OCI-LY7 (cell line): ENCODE results near the gene AURKAIP1. TPM values are rescaled to one million over a fixed set of nuclear protein-coding genes. Genes with fewer than 3 reads are reported as not detected.

Experiments
- BruUV-seq: library from RNA; stranded (reverse); fragments of 400-500 nt; replicated peaks from 2 replicates; lab custom pipeline; 2021; lab: Mats Ljungman, UMichigan
- CTCF ChIA-PET: fragments of 300-600 bp; sonication (Branson Sonifier 250); formaldehyde crosslinking; loops from one replicate; lab custom pipeline; 2022; ENCODE audit warnings: antibody characterized with exemption; ENCODE audit not compliant: unreplicated experiment; lab: Charles Lee
- POLR2A ChIA-PET: fragments of 300-600 bp; sonication (Branson Sonifier 250); formaldehyde crosslinking; loops from one replicate; lab custom pipeline; 2022; ENCODE audit warnings: antibody characterized with exemption; lab: Charles Lee
- DNase-seq: peaks from one replicate; pipeline ENCODE4 v3.0.0-alpha.2; 2015; ENCODE audit warnings: low spot score
- H2AFZ ChIP-seq: fragments of 200-600 bp; sonication (generic), shearing (Covaris generic); 2 replicates; pipeline ENCODE4 v1.6.1; 2014; ENCODE audit warnings: mild to moderate bottlenecking, antibody characterized with exemption, low read length, moderate library complexity
- H3K27ac ChIP-seq: fragments of 200-600 bp; sonication (generic); 2 replicates; pipeline ENCODE4 v1.5.1; 2014; ENCODE audit warnings: mixed run types, low read depth, mild to moderate bottlenecking, moderate library complexity, low read length, inconsistent platforms; ENCODE audit not compliant: poor library complexity, severe bottlenecking
- H3K36me3 ChIP-seq: fragments of 200-600 bp; sonication (generic); 2 replicates; pipeline ENCODE4 v1.6.1; 2014; ENCODE audit warnings: mild to moderate bottlenecking, antibody characterized with exemption, low read length, moderate library complexity, mixed read lengths; ENCODE audit not compliant: insufficient read depth
- H3K4me1 ChIP-seq: fragments of 200-600 bp; sonication (generic); 2 replicates; pipeline ENCODE4 v1.5.1; 2014; ENCODE audit warnings: mild to moderate bottlenecking, low read length; ENCODE audit not compliant: insufficient read depth, poor library complexity, severe bottlenecking
- H3K4me2 ChIP-seq: fragments of 200-600 bp; sonication (generic); 2 replicates; pipeline ENCODE4 v1.6.1; 2014; ENCODE audit warnings: mild to moderate bottlenecking, low read length
- H3K4me3 ChIP-seq: fragments of 200-600 bp; sonication (generic); 2 replicates; pipeline ENCODE4 v1.5.1; 2014; ENCODE audit warnings: mild to moderate bottlenecking, low read depth, low read length; ENCODE audit not compliant: poor library complexity, severe bottlenecking
- H3K79me2 ChIP-seq: fragments of 200-600 bp; sonication (generic); 2 replicates; pipeline ENCODE4 v1.6.1; 2016; ENCODE audit warnings: low read depth, mild to moderate bottlenecking, low read length, moderate library complexity, mixed read lengths; ENCODE audit not compliant: insufficient read depth
- H3K9me2 ChIP-seq: fragments of 200-600 bp; sonication (generic); 2 replicates; pipeline ENCODE4 v1.6.1; 2016; ENCODE audit warnings: mild to moderate bottlenecking, low read length, mixed read lengths; ENCODE audit not compliant: insufficient read depth
- H3K9me3 ChIP-seq: fragments of 200-600 bp; sonication (generic); 2 replicates; pipeline ENCODE4 v1.6.1; 2014; ENCODE audit warnings: mild to moderate bottlenecking, mixed run types, low read length, mixed read lengths
- H4K20me1 ChIP-seq: fragments of 200-600 bp; sonication (generic); 2 replicates; pipeline ENCODE4 v1.6.1; 2014; ENCODE audit warnings: mild to moderate bottlenecking, antibody characterized with exemption, low read length, moderate library complexity, mixed read lengths; ENCODE audit not compliant: insufficient read depth
- EZH2phosphoT487 ChIP-seq: fragments of 200-600 bp; sonication (generic); IDR thresholded peaks from 2 replicates; pipeline ENCODE4 v1.6.1; 2018; ENCODE audit warnings: low read depth, borderline replicate concordance, mild to moderate bottlenecking, mixed run types, antibody characterized with exemption, low read length, moderate library complexity, mixed read lengths
- intact Hi-C: fragments of 100-400 bp; cut with micrococcal nuclease; formaldehyde crosslinking; loops from one replicate; pipeline ENCODE4 v1.10.0; 2022; ENCODE audit not compliant: unreplicated experiment
- total RNA-seq, 2 experiments: library from RNA; depleted of rRNA in 1 of 2; stranded (reverse); fragments of >200 nt in 1 of 2; shearing (Covaris generic) in 1 of 2; gene quantifications; 2 replicates each; pipeline ENCODE4 v1.2.3, GENCODE V29; 2014 to 2022
- TF ChIP-seq, protein P1 (sequence below): fragments of 200-600 bp; sonication (generic); conservative IDR thresholded peaks from 2 replicates; pipeline ENCODE4 v1.5.1; 2014; ENCODE audit warnings: mild to moderate bottlenecking, antibody characterized with exemption, low read length, moderate library complexity, mixed read lengths

The AURKAIP1 gene
- total RNA-seq, 2 experiments from 2014 or later, result 163 to 172 TPM

DNA sequence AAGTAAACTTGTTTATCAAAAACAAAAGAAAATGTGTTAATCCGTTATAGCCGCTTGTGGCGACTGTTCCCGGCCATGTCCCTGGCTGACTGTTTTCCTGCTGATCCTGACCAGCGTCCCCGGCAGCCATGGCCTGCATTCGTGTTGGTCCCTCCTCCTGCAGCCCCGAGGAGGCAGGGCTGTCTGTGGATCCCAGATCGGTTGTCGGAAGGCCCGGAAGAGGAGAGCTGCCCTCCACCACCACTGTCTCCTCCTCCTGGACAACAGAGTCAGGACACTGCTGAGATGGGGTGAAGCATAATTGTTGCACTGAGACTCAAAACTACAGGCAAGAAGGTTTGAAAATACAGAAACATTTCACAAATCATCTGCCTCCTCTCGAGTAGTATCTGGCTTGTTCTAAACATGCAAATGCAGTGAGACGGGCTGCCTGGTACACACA, 13.0 kb downstream of the AURKAIP1 start:
- Histone ChIP-seq H3K4me1 (no peaks in the 10 kb centered on the region), H3K4me3 (no peak overlapping the region), H3K27ac (no peak overlapping the region), H2AFZ (no peak overlapping the region), H3K79me2 (no peaks in the 10 kb centered on the region), H3K9me3 (peaks cover 14% of the 10 kb centered on the region), H4K20me1 (no peaks in the 10 kb centered on the region), H3K4me2 (no peak overlapping the region), H3K9me2 (no peaks in the 10 kb centered on the region), H3K36me3 (no peaks in the 10 kb centered on the region)
- BruUV-seq, result no TSS peak
- POLR2A ChIA-PET, result no interaction called here
- CTCF ChIA-PET, result no interaction called here
- intact Hi-C loops, result no loop called here
- no peak for DNase-seq
- TF ChIP-seq, protein P1, sequence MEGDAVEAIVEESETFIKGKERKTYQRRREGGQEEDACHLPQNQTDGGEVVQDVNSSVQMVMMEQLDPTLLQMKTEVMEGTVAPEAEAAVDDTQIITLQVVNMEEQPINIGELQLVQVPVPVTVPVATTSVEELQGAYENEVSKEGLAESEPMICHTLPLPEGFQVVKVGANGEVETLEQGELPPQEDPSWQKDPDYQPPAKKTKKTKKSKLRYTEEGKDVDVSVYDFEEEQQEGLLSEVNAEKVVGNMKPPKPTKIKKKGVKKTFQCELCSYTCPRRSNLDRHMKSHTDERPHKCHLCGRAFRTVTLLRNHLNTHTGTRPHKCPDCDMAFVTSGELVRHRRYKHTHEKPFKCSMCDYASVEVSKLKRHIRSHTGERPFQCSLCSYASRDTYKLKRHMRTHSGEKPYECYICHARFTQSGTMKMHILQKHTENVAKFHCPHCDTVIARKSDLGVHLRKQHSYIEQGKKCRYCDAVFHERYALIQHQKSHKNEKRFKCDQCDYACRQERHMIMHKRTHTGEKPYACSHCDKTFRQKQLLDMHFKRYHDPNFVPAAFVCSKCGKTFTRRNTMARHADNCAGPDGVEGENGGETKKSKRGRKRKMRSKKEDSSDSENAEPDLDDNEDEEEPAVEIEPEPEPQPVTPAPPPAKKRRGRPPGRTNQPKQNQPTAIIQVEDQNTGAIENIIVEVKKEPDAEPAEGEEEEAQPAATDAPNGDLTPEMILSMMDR, result no peak
- TF ChIP-seq EZH2phosphoT487, result no peak

DNA sequence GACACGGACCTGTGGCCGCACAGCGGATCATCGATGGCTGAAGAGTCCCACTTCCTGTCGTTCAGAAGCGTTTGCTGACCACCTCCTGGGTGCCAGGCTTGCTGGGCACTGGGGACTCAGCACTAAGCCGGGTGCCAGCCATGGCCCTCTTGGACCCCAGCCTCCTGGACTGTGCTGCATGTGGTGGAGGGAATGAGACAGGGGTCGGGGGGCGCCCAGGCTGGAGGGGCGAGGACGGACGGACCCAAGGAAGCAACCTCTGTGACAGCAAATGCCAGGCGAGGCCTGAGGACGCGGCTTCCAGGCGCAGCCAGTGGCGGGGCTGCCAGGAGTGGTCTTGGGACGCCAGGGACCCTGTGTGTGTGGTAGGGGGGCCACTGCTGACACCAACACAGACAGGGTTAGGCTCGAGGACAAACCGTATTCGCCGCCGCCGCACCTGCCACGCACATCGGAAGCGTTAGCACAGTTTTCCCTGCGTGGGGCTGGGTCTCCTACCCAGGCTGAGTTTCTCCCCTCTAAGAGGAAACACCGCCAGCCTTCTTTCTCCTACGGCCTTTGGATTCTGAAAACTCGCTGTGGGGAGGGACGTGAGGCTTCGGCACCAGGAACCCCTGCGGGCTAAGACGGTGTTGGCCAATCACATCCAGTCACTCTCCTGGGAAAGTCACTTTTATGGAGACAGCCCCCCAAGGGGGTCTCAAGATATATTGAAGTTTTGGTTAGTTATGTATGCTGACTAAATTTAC, 13.6 kb downstream of the AURKAIP1 start:
- H2AFZ ChIP-seq, result no peak overlapping the region
- no peaks in the 10 kb centered on the region for H3K9me2 ChIP-seq
- no TSS peak for BruUV-seq
- no peak for DNase-seq
- H3K4me3 ChIP-seq, result no peak overlapping the region
- H3K4me2 ChIP-seq, result no peak overlapping the region
- peaks cover 8% of the 10 kb centered on the region for H3K9me3 ChIP-seq
- H3K79me2 ChIP-seq, result no peaks in the 10 kb centered on the region
- intact Hi-C loops, result no loop called here
- H3K27ac ChIP-seq, result no peak overlapping the region
- ChIA-PET POLR2A (no interaction called here), CTCF (no interaction called here)
- no peaks in the 10 kb centered on the region for H4K20me1 ChIP-seq
- H3K36me3 ChIP-seq, result no peaks in the 10 kb centered on the region
- H3K4me1 ChIP-seq, result no peaks in the 10 kb centered on the region
- TF ChIP-seq, protein P1, result no peak

DNA sequence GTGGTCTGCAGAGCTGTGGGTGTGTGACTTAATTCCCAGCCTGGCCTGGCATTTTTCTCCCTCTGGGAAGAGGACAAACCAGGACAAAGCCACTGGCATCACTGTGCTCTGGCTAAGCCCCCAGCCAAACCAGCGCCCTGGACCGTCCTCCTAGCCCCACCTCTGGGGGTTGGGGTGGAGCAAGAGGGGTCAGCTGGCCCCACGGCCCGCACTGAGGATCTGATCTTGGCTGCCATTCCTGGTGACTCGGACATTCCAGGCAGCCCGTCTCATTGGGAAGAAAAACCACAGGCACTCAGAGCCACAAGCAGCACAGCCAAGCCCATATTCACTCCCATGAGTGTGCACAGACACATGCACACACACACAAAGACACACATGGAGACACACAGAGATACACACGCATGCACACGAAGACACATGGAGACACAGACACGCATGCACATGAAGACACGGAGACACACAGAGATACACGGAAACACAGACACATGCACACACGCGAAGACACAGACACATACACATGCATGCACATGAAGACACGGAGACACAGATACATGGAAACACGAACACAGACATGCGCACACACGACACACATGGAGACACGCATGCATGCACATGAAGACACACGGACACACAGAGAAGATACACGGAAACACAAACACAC, 14.4 kb downstream of the AURKAIP1 start:
- H3K4me3 ChIP-seq, result no peak overlapping the region
- no peak overlapping the region for H3K27ac ChIP-seq
- ChIA-PET POLR2A (no interaction called here), CTCF (no interaction called here)
- H3K9me3 ChIP-seq, result no peaks in the 10 kb centered on the region
- no peaks in the 10 kb centered on the region for H3K9me2 ChIP-seq
- no peak for DNase-seq
- H2AFZ ChIP-seq, result no peak overlapping the region
- no peak overlapping the region for H3K4me2 ChIP-seq
- intact Hi-C loops, result no loop called here
- TF ChIP-seq, protein P1, result no peak
- no peak for TF ChIP-seq EZH2phosphoT487
- H3K79me2 ChIP-seq, result no peaks in the 10 kb centered on the region
- no peaks in the 10 kb centered on the region for H3K36me3 ChIP-seq
- H4K20me1 ChIP-seq, result no peaks in the 10 kb centered on the region
- no peaks in the 10 kb centered on the region for H3K4me1 ChIP-seq
- BruUV-seq, result no TSS peak
